Measurements from ENCODE around the gene AFAP1.

The AFAP1 gene

GRCh38 chr4:7937006-7937405, 2.7 kb downstream of the AFAP1 start:
- no peak overlapping the region for H3K27ac ChIP-seq (ENCODE audit: insufficient read depth, low read length, poor library complexity, severe bottlenecking)
- H3K9me3 ChIP-seq (ENCODE audit: control insufficient read depth, low read length): no peaks in the 10 kb centered on the region
- H3K36me3 ChIP-seq (ENCODE audit: control insufficient read depth, insufficient read depth, low read length): no peaks in the 10 kb centered on the region
- DNase-seq: no peak
- no peak overlapping the region for H3K4me3 ChIP-seq (ENCODE audit: insufficient read depth, low read depth, low read length, poor library complexity, severe bottlenecking)
- H3K27me3 ChIP-seq (replicated peaks; ENCODE audit: control insufficient read depth, insufficient read depth, low read length, poor library complexity, severe bottlenecking): no peaks in the 10 kb centered on the region
- H3K4me1 ChIP-seq (ENCODE audit: control insufficient read depth, insufficient read depth, low read length, poor library complexity, severe bottlenecking): peaks cover 14% of the 10 kb centered on the region

GRCh38 chr4:7933651-7934510, 5.8 kb downstream of the AFAP1 start:
- H3K9me3 ChIP-seq (ENCODE audit: control insufficient read depth, low read length): no peaks in the 10 kb centered on the region
- no peak overlapping the region for H3K27ac ChIP-seq (ENCODE audit: insufficient read depth, low read length, poor library complexity, severe bottlenecking)
- DNase-seq: no peak
- H3K4me3 ChIP-seq (ENCODE audit: insufficient read depth, low read depth, low read length, poor library complexity, severe bottlenecking): no peak overlapping the region
- no peaks in the 10 kb centered on the region for H3K36me3 ChIP-seq (ENCODE audit: control insufficient read depth, insufficient read depth, low read length)
- no peaks in the 10 kb centered on the region for H3K27me3 ChIP-seq (replicated peaks; ENCODE audit: control insufficient read depth, insufficient read depth, low read length, poor library complexity, severe bottlenecking)
- H3K4me1 ChIP-seq (ENCODE audit: control insufficient read depth, insufficient read depth, low read length, poor library complexity, severe bottlenecking): peaks cover 11% of the 10 kb centered on the region

GRCh38 chr4:7932287-7932686, 7.4 kb downstream of the AFAP1 start:
- no peaks in the 10 kb centered on the region for H3K9me3 ChIP-seq (ENCODE audit: control insufficient read depth, low read length)
- no peaks in the 10 kb centered on the region for H3K27me3 ChIP-seq (replicated peaks; ENCODE audit: control insufficient read depth, insufficient read depth, low read length, poor library complexity, severe bottlenecking)
- no peak for DNase-seq
- no peak overlapping the region for H3K27ac ChIP-seq (ENCODE audit: insufficient read depth, low read length, poor library complexity, severe bottlenecking)
- H3K36me3 ChIP-seq (ENCODE audit: control insufficient read depth, insufficient read depth, low read length): no peaks in the 10 kb centered on the region
- H3K4me3 ChIP-seq (ENCODE audit: insufficient read depth, low read depth, low read length, poor library complexity, severe bottlenecking): no peak overlapping the region
- H3K4me1 ChIP-seq (ENCODE audit: control insufficient read depth, insufficient read depth, low read length, poor library complexity, severe bottlenecking): no peaks in the 10 kb centered on the region

GRCh38 chr4:7929118-7929951, 10.3 kb downstream of the AFAP1 start:
- Histone ChIP-seq H3K27me3 (replicated peaks; ENCODE audit: control insufficient read depth, insufficient read depth, low read length, poor library complexity, severe bottlenecking) (no peaks in the 10 kb centered on the region), H3K4me3 (ENCODE audit: insufficient read depth, low read depth, low read length, poor library complexity, severe bottlenecking) (no peak overlapping the region), H3K27ac (ENCODE audit: insufficient read depth, low read length, poor library complexity, severe bottlenecking) (no peak overlapping the region), H3K36me3 (ENCODE audit: control insufficient read depth, insufficient read depth, low read length) (no peaks in the 10 kb centered on the region), H3K9me3 (ENCODE audit: control insufficient read depth, low read length) (no peaks in the 10 kb centered on the region), H3K4me1 (ENCODE audit: control insufficient read depth, insufficient read depth, low read length, poor library complexity, severe bottlenecking) (no peaks in the 10 kb centered on the region)
- DNase-seq: no peak

- Histone ChIP-seq H3K4me1 (ENCODE audit: control insufficient read depth, insufficient read depth, low read length, poor library complexity, severe bottlenecking) (no peaks in the 10 kb centered on the region), H3K27ac (ENCODE audit: insufficient read depth, low read length, poor library complexity, severe bottlenecking) (no peak overlapping the region), H3K27me3 (replicated peaks; ENCODE audit: control insufficient read depth, insufficient read depth, low read length, poor library complexity, severe bottlenecking) (no peaks in the 10 kb centered on the region), H3K9me3 (ENCODE audit: control insufficient read depth, low read length) (no peaks in the 10 kb centered on the region), H3K4me3 (ENCODE audit: insufficient read depth, low read depth, low read length, poor library complexity, severe bottlenecking) (no peak overlapping the region), H3K36me3 (ENCODE audit: control insufficient read depth, insufficient read depth, low read length) (no peaks in the 10 kb centered on the region)
- no peak for DNase-seq
Observed at GRCh38 chr4:7928711-7929110, 10.9 kb downstream of the AFAP1 start.

- no peak overlapping the region for H3K27ac ChIP-seq (ENCODE audit: insufficient read depth, low read length, poor library complexity, severe bottlenecking)
- no peak for DNase-seq
- no peaks in the 10 kb centered on the region for H3K27me3 ChIP-seq (replicated peaks; ENCODE audit: control insufficient read depth, insufficient read depth, low read length, poor library complexity, severe bottlenecking)
- no peaks in the 10 kb centered on the region for H3K9me3 ChIP-seq (ENCODE audit: control insufficient read depth, low read length)
- H3K4me3 ChIP-seq (ENCODE audit: insufficient read depth, low read depth, low read length, poor library complexity, severe bottlenecking): no peak overlapping the region
- H3K4me1 ChIP-seq (ENCODE audit: control insufficient read depth, insufficient read depth, low read length, poor library complexity, severe bottlenecking): no peaks in the 10 kb centered on the region
- no peaks in the 10 kb centered on the region for H3K36me3 ChIP-seq (ENCODE audit: control insufficient read depth, insufficient read depth, low read length)
Observed at GRCh38 chr4:7926822-7927221, 12.8 kb downstream of the AFAP1 start.

GRCh38 chr4:7924570-7924969, 15.1 kb downstream of the AFAP1 start:
- H3K9me3 ChIP-seq (ENCODE audit: control insufficient read depth, low read length): no peaks in the 10 kb centered on the region
- no peak overlapping the region for H3K4me3 ChIP-seq (ENCODE audit: insufficient read depth, low read depth, low read length, poor library complexity, severe bottlenecking)
- no peaks in the 10 kb centered on the region for H3K27me3 ChIP-seq (replicated peaks; ENCODE audit: control insufficient read depth, insufficient read depth, low read length, poor library complexity, severe bottlenecking)
- no peak overlapping the region for H3K27ac ChIP-seq (ENCODE audit: insufficient read depth, low read length, poor library complexity, severe bottlenecking)
- no peaks in the 10 kb centered on the region for H3K4me1 ChIP-seq (ENCODE audit: control insufficient read depth, insufficient read depth, low read length, poor library complexity, severe bottlenecking)
- no peak for DNase-seq
- H3K36me3 ChIP-seq (ENCODE audit: control insufficient read depth, insufficient read depth, low read length): no peaks in the 10 kb centered on the region

- no peak overlapping the region for H3K4me3 ChIP-seq (ENCODE audit: insufficient read depth, low read depth, low read length, poor library complexity, severe bottlenecking)
- H3K36me3 ChIP-seq (ENCODE audit: control insufficient read depth, insufficient read depth, low read length): no peaks in the 10 kb centered on the region
- no peak overlapping the region for H3K27ac ChIP-seq (ENCODE audit: insufficient read depth, low read length, poor library complexity, severe bottlenecking)
- H3K27me3 ChIP-seq (replicated peaks; ENCODE audit: control insufficient read depth, insufficient read depth, low read length, poor library complexity, severe bottlenecking): no peaks in the 10 kb centered on the region
- DNase-seq: no peak
- no peaks in the 10 kb centered on the region for H3K9me3 ChIP-seq (ENCODE audit: control insufficient read depth, low read length)
- no peaks in the 10 kb centered on the region for H3K4me1 ChIP-seq (ENCODE audit: control insufficient read depth, insufficient read depth, low read length, poor library complexity, severe bottlenecking)
Observed at GRCh38 chr4:7924163-7924562, 15.5 kb downstream of the AFAP1 start.

GRCh38 chr4:7922466-7922865, 17.2 kb downstream of the AFAP1 start:
- no peaks in the 10 kb centered on the region for H3K36me3 ChIP-seq (ENCODE audit: control insufficient read depth, insufficient read depth, low read length)
- H3K27me3 ChIP-seq (replicated peaks; ENCODE audit: control insufficient read depth, insufficient read depth, low read length, poor library complexity, severe bottlenecking): no peaks in the 10 kb centered on the region
- no peaks in the 10 kb centered on the region for H3K4me1 ChIP-seq (ENCODE audit: control insufficient read depth, insufficient read depth, low read length, poor library complexity, severe bottlenecking)
- DNase-seq: no peak
- H3K27ac ChIP-seq (ENCODE audit: insufficient read depth, low read length, poor library complexity, severe bottlenecking): no peak overlapping the region
- H3K9me3 ChIP-seq (ENCODE audit: control insufficient read depth, low read length): no peaks in the 10 kb centered on the region
- no peak overlapping the region for H3K4me3 ChIP-seq (ENCODE audit: insufficient read depth, low read depth, low read length, poor library complexity, severe bottlenecking)

- no peaks in the 10 kb centered on the region for H3K27me3 ChIP-seq (replicated peaks; ENCODE audit: control insufficient read depth, insufficient read depth, low read length, poor library complexity, severe bottlenecking)
- peaks cover 2% of the 10 kb centered on the region for H3K4me1 ChIP-seq (ENCODE audit: control insufficient read depth, insufficient read depth, low read length, poor library complexity, severe bottlenecking)
- H3K9me3 ChIP-seq (ENCODE audit: control insufficient read depth, low read length): no peaks in the 10 kb centered on the region
- no peak overlapping the region for H3K27ac ChIP-seq (ENCODE audit: insufficient read depth, low read length, poor library complexity, severe bottlenecking)
- no peaks in the 10 kb centered on the region for H3K36me3 ChIP-seq (ENCODE audit: control insufficient read depth, insufficient read depth, low read length)
- H3K4me3 ChIP-seq (ENCODE audit: insufficient read depth, low read depth, low read length, poor library complexity, severe bottlenecking): no peak overlapping the region
- no peak for DNase-seq
Observed at GRCh38 chr4:7918981-7919380, 20.7 kb downstream of the AFAP1 start.
